Smooth muscle cell (in vitro differentiated cells): ENCODE measurements around the gene CT45A3. TPM values are rescaled to one million over a fixed set of nuclear protein-coding genes. Genes with fewer than 3 reads are reported as not detected.

Source experiments
- polyA plus RNA-seq: library from polyadenylated mRNA; unstranded; fragments of >200 nt; fragmentation: Nextera tagmentation; extraction: Ambion mirVana; gene quantifications from 2 replicates; pipeline ENCODE4 v1.2.1, GENCODE V29; 2016
- small RNA-seq: library from RNA; depleted of rRNA; stranded (forward); fragments of <200 nt; gene quantifications from one replicate; pipeline ENCODE3, GENCODE V24; 2014
- total RNA-seq: library from RNA; depleted of rRNA; stranded (reverse); fragments of >200 nt; gene quantifications from 2 replicates; pipeline ENCODE4 v1.2.3, GENCODE V29; 2014

Gene CT45A3
- total and polyA plus RNA-seq, 2 experiments from 2014 or later: not detected

Small RNA genes within 50 kb of the gene (small RNA-seq; reads per million reads assigned to genes)
- gene AC240442.1: not detected

Other genes starting within 250 kb of the CT45A3 start
- 19.6 and 20.5 TPM in 2 replicates for gene INTS6L, start 247.5 kb downstream of the CT45A3 start, total RNA-seq
- 4.9 and 7.7 TPM in 2 replicates for gene INTS6L, start 247.5 kb downstream of the CT45A3 start, polyA plus RNA-seq
- gene CT45A1, start 54.6 kb downstream of the CT45A3 start, total RNA-seq: not detected in 2 replicates
- not detected in 2 replicates for gene CT45A1, start 54.6 kb downstream of the CT45A3 start, polyA plus RNA-seq
- not detected in 2 replicates for gene CT45A5, start 17.3 kb upstream of the CT45A3 start, total RNA-seq
- not detected in 2 replicates for gene CT45A5, start 17.3 kb upstream of the CT45A3 start, polyA plus RNA-seq
- not detected in 2 replicates for gene CT45A6, start 34.6 kb upstream of the CT45A3 start, total RNA-seq
- gene CT45A6, start 34.6 kb upstream of the CT45A3 start, polyA plus RNA-seq: not detected in 2 replicates
- gene CT45A2, start 51.8 kb upstream of the CT45A3 start, total RNA-seq: not detected in 2 replicates
- gene CT45A2, start 51.8 kb upstream of the CT45A3 start, polyA plus RNA-seq: not detected in 2 replicates
- not detected in 2 replicates for gene CT45A7, start 69.1 kb upstream of the CT45A3 start, total RNA-seq
- gene CT45A7, start 69.1 kb upstream of the CT45A3 start, polyA plus RNA-seq: not detected in 2 replicates
- gene CT45A8, start 86.3 kb upstream of the CT45A3 start, total RNA-seq: not detected in 2 replicates
- not detected in 2 replicates for gene CT45A8, start 86.3 kb upstream of the CT45A3 start, polyA plus RNA-seq
- gene CT45A9, start 103.6 kb upstream of the CT45A3 start, total RNA-seq: not detected in 2 replicates
- gene CT45A9, start 103.6 kb upstream of the CT45A3 start, polyA plus RNA-seq: not detected in 2 replicates
- not detected in 2 replicates for gene CT45A10, start 125.3 kb upstream of the CT45A3 start, total RNA-seq
- not detected in 2 replicates for gene CT45A10, start 125.3 kb upstream of the CT45A3 start, polyA plus RNA-seq
- gene SAGE1, start 125.5 kb upstream of the CT45A3 start, total RNA-seq: not detected in 2 replicates
- gene SAGE1, start 125.5 kb upstream of the CT45A3 start, polyA plus RNA-seq: not detected in 2 replicates
- 27.1 and 35.8 TPM in 2 replicates for gene MMGT1, start 205.8 kb upstream of the CT45A3 start, total RNA-seq
- 12.5 and 13.6 TPM in 2 replicates for gene MMGT1, start 205.8 kb upstream of the CT45A3 start, polyA plus RNA-seq
- gene SLC9A6, start 217.2 kb upstream of the CT45A3 start, total RNA-seq: 19.8 and 24.7 TPM in 2 replicates
- gene SLC9A6, start 217.2 kb upstream of the CT45A3 start, polyA plus RNA-seq: 10.8 and 11.6 TPM in 2 replicates